HFF-Myc (cell line): ENCODE measurements around the gene SIRT5.

Experiments used
- DNase-seq: peaks from one replicate; pipeline ENCODE4 v3.0.0-alpha.2; 2011; ENCODE audit warnings: low read depth; ENCODE audit errors: extremely low read depth
- H3K4me3 ChIP-seq: replicated peaks from 2 replicates; pipeline ENCODE4 v1.5.1; 2011; ENCODE audit warnings: low read depth, mild to moderate bottlenecking, control low read depth, low read length
- TF ChIP-seq, protein P1 (sequence below): IDR thresholded peaks from 2 replicates; pipeline ENCODE4 v1.5.1; 2012; ENCODE audit warnings: mild to moderate bottlenecking, low read depth, low read length, control low read depth; ENCODE audit errors: missing control alignments

Gene SIRT5

DNA sequence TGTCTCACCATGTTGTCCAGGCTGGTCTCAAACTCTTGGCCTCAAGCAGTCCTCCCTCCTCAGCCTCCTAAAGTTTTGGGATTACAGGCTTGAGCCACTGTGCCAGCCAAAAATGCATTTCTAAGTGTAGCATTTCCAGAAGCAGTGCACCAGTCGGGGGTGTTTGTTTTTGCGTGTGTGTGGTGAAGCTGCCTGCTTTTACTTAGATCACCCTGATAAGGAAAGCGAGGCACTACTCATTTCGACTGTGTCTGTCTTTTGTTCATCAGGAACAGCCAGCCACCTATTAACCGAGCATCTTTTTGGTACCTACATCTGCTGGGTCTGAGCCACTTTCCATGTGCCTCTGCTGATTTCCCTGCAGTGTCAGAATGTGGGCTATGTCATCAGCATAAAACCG is 18.7 kb downstream of the SIRT5 start:
- no peak overlapping the region for H3K4me3 ChIP-seq
- TF ChIP-seq, protein P1, sequence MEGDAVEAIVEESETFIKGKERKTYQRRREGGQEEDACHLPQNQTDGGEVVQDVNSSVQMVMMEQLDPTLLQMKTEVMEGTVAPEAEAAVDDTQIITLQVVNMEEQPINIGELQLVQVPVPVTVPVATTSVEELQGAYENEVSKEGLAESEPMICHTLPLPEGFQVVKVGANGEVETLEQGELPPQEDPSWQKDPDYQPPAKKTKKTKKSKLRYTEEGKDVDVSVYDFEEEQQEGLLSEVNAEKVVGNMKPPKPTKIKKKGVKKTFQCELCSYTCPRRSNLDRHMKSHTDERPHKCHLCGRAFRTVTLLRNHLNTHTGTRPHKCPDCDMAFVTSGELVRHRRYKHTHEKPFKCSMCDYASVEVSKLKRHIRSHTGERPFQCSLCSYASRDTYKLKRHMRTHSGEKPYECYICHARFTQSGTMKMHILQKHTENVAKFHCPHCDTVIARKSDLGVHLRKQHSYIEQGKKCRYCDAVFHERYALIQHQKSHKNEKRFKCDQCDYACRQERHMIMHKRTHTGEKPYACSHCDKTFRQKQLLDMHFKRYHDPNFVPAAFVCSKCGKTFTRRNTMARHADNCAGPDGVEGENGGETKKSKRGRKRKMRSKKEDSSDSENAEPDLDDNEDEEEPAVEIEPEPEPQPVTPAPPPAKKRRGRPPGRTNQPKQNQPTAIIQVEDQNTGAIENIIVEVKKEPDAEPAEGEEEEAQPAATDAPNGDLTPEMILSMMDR: no peak
- no peak for DNase-seq

DNA sequence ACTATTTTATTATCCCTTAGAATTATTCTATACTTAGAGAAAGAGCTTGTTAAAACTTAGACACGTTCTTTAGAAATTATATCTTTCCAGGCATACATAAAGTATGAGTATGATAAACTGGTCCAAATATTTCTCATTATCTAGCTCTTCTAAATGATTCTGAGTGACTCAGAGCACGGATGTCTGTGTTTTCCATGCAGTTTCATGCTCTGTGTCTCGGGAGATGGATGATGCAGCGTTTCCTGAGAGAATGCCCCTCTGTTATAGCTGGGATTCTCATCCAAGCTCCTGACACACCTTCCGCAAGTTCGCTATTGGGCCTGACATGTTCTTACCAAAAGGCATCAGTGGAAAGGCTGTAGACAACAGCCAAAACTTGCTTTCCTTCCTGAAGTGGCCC is 19.3 kb downstream of the SIRT5 start:
- no peak overlapping the region for H3K4me3 ChIP-seq
- TF ChIP-seq, protein P1: no peak
- no peak for DNase-seq

DNA sequence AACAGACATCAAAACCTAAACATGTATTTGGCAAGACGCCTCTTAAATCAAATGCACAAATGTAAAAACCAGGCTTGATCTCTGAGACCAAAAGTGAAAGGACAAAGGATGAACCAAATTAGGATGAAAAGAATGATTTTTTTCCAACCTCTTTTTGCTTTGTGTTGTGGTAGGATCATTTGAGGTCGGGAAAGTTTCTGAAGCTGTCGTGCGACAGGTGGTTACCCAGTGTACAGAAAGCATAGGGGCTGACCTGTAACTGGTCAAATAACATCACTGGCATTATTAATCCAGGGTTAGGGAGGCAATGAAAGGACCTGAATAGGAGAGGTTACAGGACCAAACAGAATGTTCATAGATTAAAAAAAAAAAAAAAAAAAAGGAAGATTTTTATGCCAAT is 22.7 kb downstream of the SIRT5 start:
- no peak overlapping the region for H3K4me3 ChIP-seq
- TF ChIP-seq, protein P1: no peak

DNA sequence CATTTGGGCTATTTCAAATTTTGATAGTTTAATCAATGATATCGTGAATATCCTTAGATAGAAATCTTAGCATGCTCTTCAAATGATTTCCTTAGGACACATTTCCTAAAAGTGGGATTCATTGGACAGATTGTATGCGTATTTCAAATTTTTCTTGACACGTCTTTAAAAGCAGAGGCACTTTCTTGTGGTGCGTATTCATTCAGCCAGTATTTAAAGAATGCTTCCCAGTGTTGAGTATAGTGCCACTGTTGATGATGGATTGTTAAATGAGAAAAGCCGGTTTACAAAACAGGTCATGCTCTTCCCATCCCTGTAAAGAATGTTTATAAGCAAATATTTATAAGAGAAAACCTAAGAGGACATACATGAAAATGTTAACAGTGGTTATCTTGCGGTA is 25.6 kb downstream of the SIRT5 start:
- no peak overlapping the region for H3K4me3 ChIP-seq
- TF ChIP-seq, protein P1: no peak
- no peak for DNase-seq

More for the DNA sequence above, 22.7 kb downstream of the SIRT5 start:
- DNase-seq: no peak

DNA sequence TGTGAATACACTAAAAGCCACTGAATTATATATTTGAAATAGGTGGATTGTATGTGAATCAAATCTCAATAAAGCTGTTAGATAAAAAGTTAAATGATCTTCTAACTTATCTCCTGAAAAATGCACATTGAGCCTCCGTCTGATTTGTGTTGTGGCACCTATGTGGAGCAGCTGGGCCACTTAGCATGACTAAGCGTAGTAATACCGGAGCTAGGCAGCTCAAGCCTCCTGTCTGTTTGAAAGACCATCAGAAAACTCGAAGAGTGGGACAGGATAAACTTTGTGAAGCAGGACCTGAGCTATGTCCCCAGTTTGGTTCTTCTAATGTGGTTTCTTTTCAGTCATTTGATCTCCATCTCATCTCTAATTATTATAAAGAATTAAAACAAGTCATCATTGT is 29.7 kb downstream of the SIRT5 start:
- TF ChIP-seq, protein P1: no peak
- no peak for DNase-seq
- no peak overlapping the region for H3K4me3 ChIP-seq

DNA sequence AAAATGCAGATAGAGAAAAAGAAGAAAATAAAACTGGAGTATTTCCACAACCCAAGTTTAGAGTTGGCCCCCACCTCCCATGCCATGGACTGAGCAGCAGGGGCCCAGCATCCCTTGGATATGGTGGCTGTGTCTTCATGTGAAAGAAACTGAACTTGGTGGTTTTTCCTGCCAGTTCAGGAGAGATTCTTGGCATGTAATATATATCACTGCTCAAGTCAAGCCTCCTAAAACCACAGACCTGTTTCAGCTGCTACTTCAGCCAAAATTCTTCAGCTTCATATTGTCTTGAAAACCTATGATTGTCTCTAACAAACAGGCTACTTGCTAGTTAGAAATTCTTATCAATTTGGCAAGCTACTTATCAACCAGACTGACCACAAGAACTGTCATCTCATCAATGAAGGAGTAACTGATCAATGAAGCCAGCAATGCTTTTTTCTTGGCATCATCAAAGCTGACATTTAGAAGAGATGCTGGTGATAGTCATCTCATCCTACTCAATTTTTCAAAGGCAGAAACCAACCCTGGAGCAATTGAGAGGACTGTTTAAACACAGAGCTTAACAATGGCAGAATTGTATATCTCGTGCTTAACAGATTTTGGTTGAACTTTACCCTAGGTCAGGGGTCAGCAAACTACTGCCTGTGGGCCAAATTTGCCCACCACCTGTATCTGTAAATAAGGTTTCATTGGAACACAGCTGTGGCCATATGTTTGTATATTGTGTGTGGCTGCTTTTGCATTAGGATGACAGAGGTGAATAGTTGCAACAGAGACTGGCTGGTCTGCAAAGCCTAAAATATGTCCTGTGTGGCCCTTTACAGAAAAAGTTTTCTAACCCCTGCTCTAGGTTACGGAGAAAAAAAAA is 30.4 kb downstream of the SIRT5 start:
- DNase-seq: no peak
- TF ChIP-seq, protein P1: no peak
- no peak overlapping the region for H3K4me3 ChIP-seq

DNA sequence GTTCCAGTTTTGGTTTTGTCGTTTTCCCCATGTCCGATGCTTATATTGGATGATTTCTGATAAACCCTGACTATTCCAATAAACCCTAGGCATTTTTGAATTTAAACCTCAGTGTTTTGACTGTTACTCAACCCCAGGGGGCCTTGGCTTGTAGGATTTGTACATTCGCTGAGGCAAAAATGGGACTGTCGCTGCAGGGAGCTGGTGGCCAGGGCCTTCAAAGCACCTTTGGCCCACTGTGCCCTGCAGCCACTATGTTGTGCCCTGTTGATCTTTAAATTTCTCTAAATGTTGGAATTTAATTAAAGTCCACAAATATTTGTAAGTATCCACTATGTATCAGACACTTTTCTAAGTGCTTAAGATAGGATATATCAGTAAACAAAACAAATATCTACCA is 31.2 kb downstream of the SIRT5 start:
- no peak overlapping the region for H3K4me3 ChIP-seq
- DNase-seq: no peak
- TF ChIP-seq, protein P1: no peak
